ELF-1 (cell line): Measurements from ENCODE around the gene TMEM161A.

Experiments used
- DNase-seq: peaks from one replicate; pipeline ENCODE4 v3.0.0-alpha.2; 2016; ENCODE audit warnings: low read depth, low spot score

Gene TMEM161A

DNA sequence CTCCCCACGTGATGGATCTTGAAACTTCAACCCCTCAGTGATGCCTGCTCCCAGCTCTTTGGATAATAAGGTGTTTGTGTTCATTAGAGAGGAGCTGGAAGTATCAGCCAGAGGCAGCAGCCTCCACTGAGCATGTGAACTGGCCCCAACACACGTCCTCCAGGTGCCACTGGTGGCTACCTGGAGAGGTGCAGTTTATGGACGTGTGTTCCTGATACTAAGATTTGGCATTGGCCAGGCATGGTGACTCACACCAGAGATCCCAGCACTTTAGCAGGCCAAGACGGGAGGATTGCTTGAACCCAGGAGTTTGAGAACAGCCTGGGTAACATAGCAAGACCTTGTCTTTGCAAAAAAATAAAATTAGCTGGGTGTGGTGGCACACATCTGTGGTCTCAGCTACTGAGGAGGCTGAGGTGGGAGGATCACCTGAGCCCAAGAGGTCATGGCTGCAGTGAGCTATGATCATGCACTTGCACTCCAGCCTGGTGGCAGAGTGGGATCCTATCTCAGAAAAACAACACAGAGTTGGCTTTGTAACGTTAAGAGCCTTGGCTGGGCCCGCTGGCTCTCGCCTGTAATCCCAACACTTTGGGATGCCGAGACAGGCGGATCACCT, 40.1 kb downstream of the TMEM161A start:
- no peak for DNase-seq

DNA sequence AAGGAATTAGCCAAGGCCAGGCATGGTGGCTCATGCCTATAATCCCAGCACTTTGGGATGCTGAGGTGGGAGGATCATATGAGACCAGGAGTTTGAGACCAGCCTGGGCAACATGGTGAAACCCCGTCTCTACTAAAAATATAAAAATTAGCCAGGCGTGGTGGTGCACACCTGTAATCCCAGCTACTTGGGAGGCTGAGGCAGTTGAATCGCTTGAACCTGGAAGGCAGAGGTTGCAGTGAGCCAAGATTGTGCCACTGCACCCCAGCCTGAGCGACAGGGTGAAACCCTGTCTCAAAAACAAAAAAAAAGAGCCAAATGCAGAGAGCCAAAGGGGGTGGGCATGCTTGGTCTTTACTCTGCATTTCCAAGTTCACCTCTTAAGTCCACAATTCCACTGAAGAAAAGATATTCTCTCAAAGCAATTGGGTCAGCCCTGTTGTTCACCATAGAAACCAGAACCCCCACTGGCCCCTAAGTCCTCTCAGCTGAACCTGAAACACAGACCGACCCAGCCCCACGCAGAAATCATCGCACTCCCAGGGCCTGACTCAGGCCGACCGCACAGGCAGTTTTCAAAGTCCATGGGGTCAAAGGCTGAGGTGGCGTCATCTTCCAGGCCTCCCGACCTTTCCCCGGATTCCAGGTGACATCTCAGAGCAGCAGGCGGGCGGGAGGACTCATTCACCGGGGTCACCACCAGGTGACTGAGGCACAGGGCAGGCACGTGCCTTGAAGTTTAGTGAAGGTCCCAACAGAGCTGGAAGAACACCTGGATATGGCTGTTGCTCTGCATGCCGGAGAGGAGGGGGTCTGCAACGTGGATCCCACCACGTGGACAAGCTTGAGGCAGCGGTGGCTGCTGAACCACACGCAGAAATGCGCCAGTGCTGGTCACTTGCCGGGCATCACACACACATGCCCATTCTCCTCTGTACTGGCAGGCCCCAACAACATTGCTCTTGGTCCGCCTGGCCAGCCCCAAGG, 41.3 kb downstream of the TMEM161A start:
- DNase-seq: no peak

DNA sequence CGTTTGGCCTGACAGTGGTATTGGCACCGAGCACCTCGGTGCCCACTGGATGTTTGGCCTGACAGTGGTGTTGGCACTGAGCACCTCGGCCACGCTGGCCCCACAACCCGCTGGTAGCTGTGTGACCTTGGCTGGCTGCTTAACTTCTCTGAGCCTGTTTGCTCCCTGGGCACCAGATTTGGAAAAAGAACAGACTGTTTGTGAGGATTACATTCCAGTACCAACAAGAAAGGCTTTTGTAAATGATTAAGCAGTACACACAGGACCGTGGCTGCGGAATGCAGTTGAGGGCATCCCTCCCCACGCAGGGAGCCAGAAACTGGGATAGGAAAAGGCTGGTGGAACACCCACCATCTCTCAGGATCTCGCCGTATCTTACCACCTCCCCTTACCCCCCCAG, 42.6 kb downstream of the TMEM161A start:
- DNase-seq: no peak

DNA sequence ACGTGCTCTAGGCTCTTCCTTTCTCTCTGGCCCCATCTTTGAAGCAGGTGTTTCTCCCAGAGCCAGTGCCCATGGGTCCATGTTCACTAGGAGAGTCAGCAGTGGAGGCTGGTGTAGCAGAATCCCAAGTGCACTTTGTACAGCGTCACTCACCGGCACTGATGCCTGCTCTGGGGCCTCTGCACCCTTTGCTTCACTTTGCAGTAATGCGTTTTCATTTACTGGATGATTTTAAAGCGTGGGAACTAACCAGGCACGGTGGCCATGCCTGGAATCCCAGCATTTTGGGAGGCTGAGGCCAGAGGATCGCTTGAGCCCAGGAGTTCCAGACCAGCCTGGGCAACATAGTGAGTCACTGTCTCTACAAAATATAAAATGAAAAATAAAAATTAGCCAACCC, 43.8 kb downstream of the TMEM161A start:
- no peak for DNase-seq

DNA sequence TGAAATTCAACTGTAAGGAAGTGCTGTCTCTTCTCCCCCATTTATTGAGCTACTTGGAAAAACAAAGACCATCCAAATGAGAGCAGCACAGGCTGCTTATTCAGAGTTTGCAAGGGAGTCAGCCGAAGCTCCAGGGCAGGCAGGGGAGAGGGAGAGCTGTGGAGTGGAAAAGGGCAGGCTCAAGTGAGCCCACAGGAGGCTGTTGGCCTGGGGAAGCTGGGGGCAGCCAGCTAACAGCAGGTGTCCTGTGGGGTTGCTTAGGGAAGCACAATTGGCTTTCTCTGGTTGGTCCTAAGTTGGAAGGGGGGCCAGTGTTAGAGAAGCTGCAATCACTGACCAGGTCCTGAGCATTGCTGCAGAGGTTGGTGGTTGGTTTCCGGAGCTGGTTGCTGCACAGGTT, 50.6 kb downstream of the TMEM161A start:
- DNase-seq: peak; percentile 17

DNA sequence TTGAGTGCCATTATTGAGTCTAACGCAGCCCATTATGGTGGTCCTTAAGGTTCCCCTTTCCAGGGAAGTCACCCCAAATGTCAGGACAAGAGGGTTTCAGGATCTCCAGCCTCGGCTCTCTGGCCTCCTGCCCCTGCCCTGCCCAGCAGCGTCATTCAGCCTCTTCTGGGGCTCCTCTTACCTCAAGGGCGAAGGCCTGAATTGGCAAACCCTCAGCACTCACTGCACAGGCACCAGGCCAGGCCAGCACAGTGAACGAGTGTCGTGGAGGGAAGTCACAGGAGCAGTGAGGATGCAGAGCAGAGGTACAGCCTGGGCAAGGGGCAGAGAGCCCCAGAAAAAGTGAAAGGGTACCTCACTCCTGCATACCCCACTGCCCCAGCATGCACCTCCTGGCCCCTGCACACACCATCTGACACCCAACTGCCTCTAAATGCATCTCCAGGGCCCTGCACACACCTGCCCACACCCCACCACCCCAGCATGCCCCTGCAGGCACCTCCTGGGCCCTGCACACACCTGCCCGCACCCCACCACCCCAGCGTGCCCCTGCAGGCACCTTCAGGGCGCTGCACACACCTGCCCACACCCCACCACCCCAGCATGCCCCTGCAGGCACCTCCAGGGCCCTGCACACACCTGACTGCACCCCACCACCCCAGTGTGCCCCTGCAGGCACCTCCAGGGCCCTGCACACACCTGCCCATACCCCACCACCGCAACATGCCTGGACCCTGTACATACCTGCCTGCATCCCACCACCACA, 54.7 kb downstream of the TMEM161A start:
- no peak for DNase-seq

DNA sequence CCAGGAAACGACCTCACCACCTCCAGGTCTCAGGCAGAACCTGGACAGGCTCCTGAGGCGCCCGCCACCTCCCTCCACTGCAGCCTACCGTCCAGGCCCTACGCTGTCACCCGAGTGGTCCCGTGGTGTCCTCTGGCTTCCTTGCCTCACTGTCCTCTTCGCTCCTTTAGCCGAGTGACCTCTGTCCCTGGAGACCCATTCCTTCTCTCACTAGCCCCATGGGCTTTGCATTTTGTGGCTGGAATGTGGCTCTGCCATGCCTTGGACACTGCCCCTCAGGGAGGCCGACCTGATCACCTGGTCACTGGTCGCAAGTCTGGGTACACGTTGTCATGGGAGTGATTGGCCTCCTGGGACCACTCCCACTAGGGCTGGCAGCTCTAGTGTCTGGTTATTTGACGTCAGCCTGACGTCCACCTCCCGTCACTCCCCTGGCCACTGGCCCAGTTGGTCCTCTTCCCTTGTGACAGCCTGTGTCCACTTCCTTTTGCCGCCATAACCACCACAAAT, 56.6 kb downstream of the TMEM161A start:
- DNase-seq: peak; percentile 45

DNA sequence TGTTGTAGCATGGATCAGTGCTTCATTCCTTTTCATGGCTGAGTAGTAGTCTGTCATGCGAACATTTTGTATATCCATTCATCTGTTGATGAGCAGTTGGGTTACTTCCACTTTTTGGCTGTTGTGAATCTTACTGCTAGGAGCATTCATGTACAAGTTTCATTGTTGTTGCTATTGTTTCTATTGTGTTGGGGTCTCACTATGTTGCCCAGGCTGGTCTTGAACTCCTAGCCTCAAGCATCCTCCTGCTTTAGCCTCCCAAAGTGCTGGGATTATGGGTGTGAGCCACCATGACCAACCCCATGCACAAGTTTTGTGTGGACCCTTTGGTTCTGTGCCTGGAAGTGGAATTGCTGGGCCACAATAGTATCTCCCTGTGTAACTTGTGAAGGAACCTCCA, 58.7 kb downstream of the TMEM161A start:
- DNase-seq: no peak

DNA sequence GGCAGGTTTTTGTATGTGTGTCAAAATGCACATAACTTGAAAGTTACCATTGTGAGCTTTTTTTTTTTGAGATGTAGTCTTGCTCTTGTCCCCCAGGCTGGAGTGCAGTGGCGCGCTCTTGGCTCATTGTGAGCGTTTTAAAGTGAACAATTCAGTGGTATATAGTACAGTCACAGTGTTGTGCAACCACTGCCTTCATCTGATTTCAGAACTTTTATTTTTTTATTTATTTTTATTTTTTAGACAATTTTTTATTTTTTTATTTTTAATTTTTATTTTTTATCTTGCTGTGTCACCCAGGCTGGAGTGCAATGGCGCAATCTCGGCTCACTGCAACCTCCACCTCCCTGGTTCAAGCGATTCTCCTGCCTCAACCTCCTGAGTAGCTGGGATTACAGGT, 59.5 kb downstream of the TMEM161A start:
- no peak for DNase-seq

DNA sequence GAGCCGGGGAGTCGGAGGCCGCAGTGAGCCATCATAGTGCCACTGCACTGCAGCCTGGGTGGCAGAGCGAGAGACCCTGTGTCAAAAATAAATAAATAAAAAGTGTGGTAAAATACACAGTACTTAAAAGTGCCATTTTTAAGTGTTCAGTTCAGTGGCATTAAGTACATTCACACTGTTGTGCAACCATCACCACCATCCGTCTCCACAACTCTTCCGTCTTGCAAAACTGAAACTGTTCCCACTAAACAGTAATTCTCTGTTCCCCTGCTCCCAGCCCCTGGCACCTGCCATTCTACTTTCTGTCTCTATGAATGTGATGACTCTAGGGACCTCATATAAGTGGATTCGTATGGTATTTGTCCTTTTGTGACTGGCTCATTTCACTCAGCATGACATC, 61.2 kb downstream of the TMEM161A start:
- DNase-seq: no peak

DNA sequence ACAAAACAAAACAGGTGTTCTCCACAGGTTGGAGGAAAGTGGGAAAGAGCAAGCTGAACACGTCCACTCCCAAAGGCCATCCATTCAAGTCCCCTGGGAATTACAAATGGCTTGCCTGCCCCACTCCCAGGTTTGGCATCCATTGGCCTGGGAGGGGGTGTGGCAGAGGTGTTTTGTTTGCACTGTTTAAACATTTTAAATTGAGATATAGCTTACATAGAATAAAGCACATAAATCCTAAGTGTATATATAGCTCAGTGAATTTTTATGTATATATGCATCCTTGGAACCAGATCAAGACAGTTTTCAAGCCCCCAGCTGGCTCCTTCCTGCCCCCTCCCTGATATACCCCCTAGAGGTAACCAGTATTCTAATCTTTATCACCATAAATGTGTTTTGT, 61.8 kb downstream of the TMEM161A start:
- no peak for DNase-seq

DNA sequence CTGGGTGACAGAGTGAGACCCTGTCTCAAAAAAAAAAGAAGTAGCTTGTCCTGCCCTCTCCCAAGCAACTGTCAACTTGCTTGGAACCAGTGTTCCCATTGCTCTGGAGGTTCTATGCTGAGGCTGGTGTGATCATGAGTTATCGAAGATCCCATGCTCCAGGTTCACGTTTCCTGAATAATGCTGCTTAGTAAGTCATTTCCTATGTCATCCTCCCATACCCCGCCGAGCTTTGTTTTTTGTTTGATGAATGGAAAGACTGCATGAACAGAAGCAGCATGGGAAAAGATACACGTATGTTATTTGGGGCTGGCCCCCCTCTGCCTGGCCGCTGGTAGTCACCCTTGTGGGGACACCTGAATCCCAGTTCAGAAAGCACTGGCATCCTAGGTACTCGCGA, 63.2 kb downstream of the TMEM161A start:
- DNase-seq: no peak

DNA sequence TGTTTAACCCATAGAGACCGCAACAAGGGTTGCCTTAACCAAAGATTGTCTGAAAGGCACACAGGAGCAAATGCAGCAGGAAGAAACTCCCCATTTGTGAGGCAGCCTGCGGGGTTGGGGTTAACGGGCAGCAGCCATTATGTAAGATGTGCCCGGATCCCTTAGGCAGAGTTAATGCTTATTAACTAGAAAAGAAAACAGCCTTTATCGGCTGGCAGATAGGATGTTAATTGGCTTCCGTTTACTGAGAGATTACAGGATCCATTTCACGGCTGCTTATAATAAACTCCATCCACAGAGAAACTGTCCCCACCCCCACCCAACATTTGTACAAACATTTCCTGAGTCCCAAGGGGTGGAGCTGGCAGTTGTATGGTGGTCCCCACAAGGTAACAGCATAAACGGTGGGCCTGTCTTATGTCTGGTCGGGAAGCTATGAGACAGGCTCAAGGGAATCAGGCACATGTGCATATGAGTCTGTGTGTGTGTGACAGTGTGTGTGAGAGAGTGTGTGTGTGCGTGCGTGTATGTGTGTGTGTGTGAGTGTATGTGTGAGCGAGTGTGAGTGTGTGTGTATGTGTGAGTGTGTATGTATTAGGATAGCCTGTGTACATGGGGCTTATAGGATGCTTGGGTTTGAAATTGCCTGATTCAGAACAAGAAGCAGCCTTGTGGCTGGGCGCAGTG, 63.9 kb downstream of the TMEM161A start:
- DNase-seq: no peak

DNA sequence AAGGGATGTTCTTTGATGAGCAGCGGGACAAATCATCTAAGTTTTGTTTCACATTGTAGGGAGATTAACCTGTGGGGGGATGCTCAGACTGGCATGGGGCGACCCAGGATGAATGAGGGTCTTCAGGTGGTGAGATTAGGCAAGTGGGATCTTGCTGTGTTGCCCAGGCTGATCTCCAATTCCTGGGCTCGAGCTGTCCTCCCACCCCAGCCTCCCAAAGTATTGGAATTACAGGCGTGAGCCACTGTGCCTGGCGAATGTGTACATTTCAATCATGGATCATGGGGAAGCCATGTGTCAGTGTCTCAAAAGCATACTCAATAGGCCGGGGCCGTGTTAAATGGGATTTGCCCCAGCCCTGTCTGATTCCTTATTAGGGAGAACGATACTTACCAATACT, 66.4 kb downstream of the TMEM161A start:
- no peak for DNase-seq
